HG02678 (cell line): ENCODE measurements around the gene GTPBP2.
A peak's percentile ranks its signal among the peaks of the same experiment; 100 is the strongest.
"Not testable (repeated sequence)": the region's sequence is repeated elsewhere in the genome, so short reads cannot be mapped to it uniquely, and the experiment has no call there.

Experiments
- ATAC-seq: cut with Tn5 transposase; IDR thresholded peaks from one replicate; pipeline ENCODE4 v1.9.1; 2021; ENCODE audit warnings: mild to moderate bottlenecking, moderate library complexity; ENCODE audit not compliant: unreplicated experiment

The GTPBP2 gene

GRCh38 chr6:43629104-43629504 lies at the start of gene GTPBP2:
TSS of gene GTPBP2 (minus strand) at chr6:43629264. CDS start at chr6:43629162, 102 bp downstream.
- peak; percentile 85 for ATAC-seq

- ATAC-seq: no peak
Observed at GRCh38 chr6:43678341-43678740, 49.3 kb upstream of the GTPBP2 start.

GRCh38 chr6:43677759-43678158 lies 48.7 kb upstream of the GTPBP2 start:
- ATAC-seq: no peak

- no peak for ATAC-seq
Observed at GRCh38 chr6:43676962-43677606, 48.0 kb upstream of the GTPBP2 start.

- ATAC-seq: no peak
Observed at GRCh38 chr6:43674921-43675320, 45.9 kb upstream of the GTPBP2 start.

GRCh38 chr6:43674291-43674690 lies 45.2 kb upstream of the GTPBP2 start:
- no peak for ATAC-seq

GRCh38 chr6:43673444-43674084 lies 44.5 kb upstream of the GTPBP2 start:
- no peak for ATAC-seq

GRCh38 chr6:43671801-43672690 lies 43.0 kb upstream of the GTPBP2 start:
- no peak for ATAC-seq

- no peak for ATAC-seq
Observed at GRCh38 chr6:43671011-43671800, 42.1 kb upstream of the GTPBP2 start.

- ATAC-seq: no peak
Observed at GRCh38 chr6:43670623-43670986, 41.5 kb upstream of the GTPBP2 start.

GRCh38 chr6:43669922-43670622 lies 41.0 kb upstream of the GTPBP2 start:
- no peak for ATAC-seq

- no peak for ATAC-seq
Observed at GRCh38 chr6:43669050-43669921, 40.2 kb upstream of the GTPBP2 start.

GRCh38 chr6:43668151-43669028 lies 39.3 kb upstream of the GTPBP2 start:
- peak; percentile 60 for ATAC-seq

- ATAC-seq: no peak
Observed at GRCh38 chr6:43667245-43668150, 38.4 kb upstream of the GTPBP2 start.

- no peak for ATAC-seq
Observed at GRCh38 chr6:43666196-43666920, 37.3 kb upstream of the GTPBP2 start.

- no peak for ATAC-seq
Observed at GRCh38 chr6:43665376-43665775, 36.3 kb upstream of the GTPBP2 start.

GRCh38 chr6:43662948-43663347 lies 33.9 kb upstream of the GTPBP2 start:
- ATAC-seq: not testable (repeated sequence)
